HG02870 (cell line): ENCODE measurements around the gene RAD17.
"Not testable (repeated sequence)": the region's sequence is repeated elsewhere in the genome, so short reads cannot be mapped to it uniquely, and the experiment has no call there.

Experiments used
- ATAC-seq: cut with Tn5 transposase; IDR thresholded peaks from one replicate; pipeline ENCODE4 v1.9.1; 2021; ENCODE audit warnings: mild to moderate bottlenecking, moderate library complexity; ENCODE audit not compliant: unreplicated experiment

The RAD17 gene

GRCh38 chr5:69372394-69372793 is 2.8 kb downstream of the RAD17 start:
- no peak for ATAC-seq

- peak; percentile 82 for ATAC-seq
Measured at GRCh38 chr5:69374911-69375446, 5.4 kb downstream of the RAD17 start.

- ATAC-seq: no peak
Measured at GRCh38 chr5:69378376-69378775, 8.8 kb downstream of the RAD17 start.

GRCh38 chr5:69404659-69405330 is 35.2 kb downstream of the RAD17 start:
- ATAC-seq: no peak

- no peak for ATAC-seq
Measured at GRCh38 chr5:69414885-69415583, 45.4 kb downstream of the RAD17 start, which contains the start of gene MARVELD2. Gene MARVELD2 (plus strand): TSS chr5:69415116. CDS start chr5:69419386, 4,270 bp downstream.

GRCh38 chr5:69415584-69415958 is 46.0 kb downstream of the RAD17 start:
- no peak for ATAC-seq

- no peak for ATAC-seq
Measured at GRCh38 chr5:69416180-69416579, 46.6 kb downstream of the RAD17 start.

- ATAC-seq: no peak
Measured at GRCh38 chr5:69416699-69417098, 47.1 kb downstream of the RAD17 start.

GRCh38 chr5:69418554-69418953 is 48.9 kb downstream of the RAD17 start:
- no peak for ATAC-seq

GRCh38 chr5:69431424-69432303 is 62.0 kb downstream of the RAD17 start:
- ATAC-seq: no peak

GRCh38 chr5:69432412-69433206 is 63.0 kb downstream of the RAD17 start:
- ATAC-seq: peak; percentile 82

GRCh38 chr5:69435276-69435884 is 65.8 kb downstream of the RAD17 start:
- not testable (repeated sequence) for ATAC-seq

- ATAC-seq: no peak
Measured at GRCh38 chr5:69444127-69444754, 74.6 kb downstream of the RAD17 start.

- no peak for ATAC-seq
Measured at GRCh38 chr5:69449511-69449910, 79.9 kb downstream of the RAD17 start.

GRCh38 chr5:69450116-69450515 is 80.5 kb downstream of the RAD17 start:
- ATAC-seq: no peak

- not testable (repeated sequence) for ATAC-seq
Measured at GRCh38 chr5:69450527-69450926, 80.9 kb downstream of the RAD17 start.

GRCh38 chr5:69451941-69452647 is 82.5 kb downstream of the RAD17 start:
- no peak for ATAC-seq

- not testable (repeated sequence) for ATAC-seq
Measured at GRCh38 chr5:69453487-69453886, 83.9 kb downstream of the RAD17 start.
